OCI-M2 (cell line): ENCODE data around the gene CACNA1F.

Experiments
- DNase-seq: peaks from one replicate; lab custom pipeline; 2025; ENCODE audit not compliant: unreplicated experiment; lab: John Stamatoyannopoulos, UW

The CACNA1F gene

DNA sequence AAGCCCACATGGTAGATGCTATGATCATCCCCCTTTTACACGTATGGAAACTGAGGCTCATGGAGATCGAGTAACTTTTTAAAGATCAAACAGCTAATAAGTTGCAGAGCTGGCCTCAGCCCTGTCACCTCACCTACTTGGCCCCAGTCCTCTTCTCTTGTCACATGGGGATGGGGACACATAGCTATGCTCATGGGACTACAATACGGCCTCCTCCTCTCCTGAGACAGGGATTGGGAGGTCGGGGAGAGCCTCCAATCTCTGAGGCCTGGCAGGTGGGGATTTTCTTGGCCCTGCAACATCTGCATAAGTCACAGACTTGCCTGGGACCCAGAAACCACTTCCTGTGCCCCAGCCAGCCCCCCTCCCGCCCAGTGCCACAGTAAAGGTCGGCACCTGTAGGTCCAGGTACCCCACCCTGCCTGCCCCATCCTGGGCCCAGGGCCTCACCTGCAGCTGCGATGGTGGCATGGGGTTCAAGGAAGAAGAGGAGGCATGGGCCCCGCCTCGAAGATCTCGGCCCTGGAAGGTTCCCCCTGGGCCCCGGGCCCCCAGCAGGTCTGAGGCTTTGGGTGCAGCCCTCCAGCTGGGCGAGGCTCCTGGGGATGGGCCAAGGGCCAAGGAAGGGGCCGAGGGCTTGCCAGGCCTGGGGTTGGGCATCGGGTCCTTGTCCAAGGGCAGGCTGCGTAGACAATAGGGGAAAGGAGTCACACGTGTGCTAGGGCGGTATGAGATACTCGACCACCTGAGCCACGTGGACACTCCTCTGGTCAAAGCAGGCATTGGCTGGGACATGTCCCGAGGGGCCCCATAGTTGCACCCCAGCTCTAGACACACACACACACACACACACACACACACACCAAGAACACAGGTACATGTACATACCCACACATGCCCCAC, 25.0 kb upstream of the CACNA1F start:
- DNase-seq = no peak

- no peak for DNase-seq
These were observed 24.1 kb upstream of the CACNA1F start for GRCh38 chrX:49257074-49257790.

DNA sequence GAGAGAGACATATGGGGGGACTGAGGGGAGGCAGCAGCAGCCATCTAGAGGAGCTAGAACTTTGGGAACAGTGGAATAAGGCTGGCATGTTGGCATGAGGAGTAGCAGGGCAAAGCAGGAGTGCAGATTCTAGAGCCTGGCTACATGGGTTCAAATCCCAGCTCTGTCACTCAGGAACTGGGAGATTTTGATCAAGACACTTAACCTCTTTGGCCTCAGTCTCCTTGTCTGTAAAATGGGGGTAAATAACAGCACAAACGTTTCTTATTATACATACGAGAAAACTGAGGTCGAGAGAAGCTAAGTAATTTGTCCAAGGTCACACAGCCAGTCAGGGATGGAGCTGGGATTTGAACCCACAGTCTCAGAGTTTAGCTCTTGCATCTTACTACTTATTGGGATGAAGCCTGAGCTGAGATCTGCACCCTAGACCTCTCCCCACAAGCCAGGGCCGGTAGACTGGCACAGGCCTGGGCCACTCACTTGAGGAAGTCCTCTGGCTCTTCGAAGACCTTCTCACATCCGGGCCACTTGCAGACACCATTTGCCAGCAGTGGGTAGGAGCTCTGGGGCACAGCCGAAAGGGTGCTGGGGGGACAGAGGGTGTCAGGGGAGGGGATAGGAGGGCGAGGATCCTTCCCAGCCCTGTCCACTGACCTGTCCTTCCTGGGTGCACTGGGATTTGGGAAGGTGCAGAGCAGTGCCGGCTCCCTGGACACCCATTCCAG, 23.3 kb upstream of the CACNA1F start:
- DNase-seq = no peak

GRCh38 chrX:49254639-49255038, 21.5 kb upstream of the CACNA1F start:
- DNase-seq = no peak

GRCh38 chrX:49251325-49251724, 18.2 kb upstream of the CACNA1F start:
- DNase-seq = no peak

DNA sequence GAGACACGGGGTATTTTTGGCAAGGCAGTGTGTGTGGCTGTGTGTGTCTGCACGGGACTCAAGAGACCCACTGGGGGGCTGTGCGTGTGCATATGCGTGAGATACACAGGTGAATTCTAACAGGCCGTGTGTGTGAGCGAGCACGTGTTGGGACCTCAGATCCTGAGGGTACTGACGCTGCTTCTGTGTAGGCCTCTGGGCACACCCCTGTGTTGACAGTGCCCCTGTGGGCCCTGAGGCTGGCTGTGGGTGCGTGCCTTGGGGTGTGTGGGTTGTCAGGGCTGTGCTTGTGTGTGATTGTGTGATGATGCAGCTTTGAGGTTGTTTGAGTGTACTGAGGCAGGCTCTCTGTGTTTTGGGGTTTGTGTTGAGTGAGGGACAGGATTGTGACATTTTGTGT, 17.4 kb upstream of the CACNA1F start:
- no peak for DNase-seq

- DNase-seq = no peak
These were observed 16.9 kb upstream of the CACNA1F start for GRCh38 chrX:49250066-49250465.

GRCh38 chrX:49249616-49250015, 16.5 kb upstream of the CACNA1F start:
- DNase-seq = no peak

GRCh38 chrX:49249071-49249470, 15.9 kb upstream of the CACNA1F start:
- DNase-seq = no peak

DNA sequence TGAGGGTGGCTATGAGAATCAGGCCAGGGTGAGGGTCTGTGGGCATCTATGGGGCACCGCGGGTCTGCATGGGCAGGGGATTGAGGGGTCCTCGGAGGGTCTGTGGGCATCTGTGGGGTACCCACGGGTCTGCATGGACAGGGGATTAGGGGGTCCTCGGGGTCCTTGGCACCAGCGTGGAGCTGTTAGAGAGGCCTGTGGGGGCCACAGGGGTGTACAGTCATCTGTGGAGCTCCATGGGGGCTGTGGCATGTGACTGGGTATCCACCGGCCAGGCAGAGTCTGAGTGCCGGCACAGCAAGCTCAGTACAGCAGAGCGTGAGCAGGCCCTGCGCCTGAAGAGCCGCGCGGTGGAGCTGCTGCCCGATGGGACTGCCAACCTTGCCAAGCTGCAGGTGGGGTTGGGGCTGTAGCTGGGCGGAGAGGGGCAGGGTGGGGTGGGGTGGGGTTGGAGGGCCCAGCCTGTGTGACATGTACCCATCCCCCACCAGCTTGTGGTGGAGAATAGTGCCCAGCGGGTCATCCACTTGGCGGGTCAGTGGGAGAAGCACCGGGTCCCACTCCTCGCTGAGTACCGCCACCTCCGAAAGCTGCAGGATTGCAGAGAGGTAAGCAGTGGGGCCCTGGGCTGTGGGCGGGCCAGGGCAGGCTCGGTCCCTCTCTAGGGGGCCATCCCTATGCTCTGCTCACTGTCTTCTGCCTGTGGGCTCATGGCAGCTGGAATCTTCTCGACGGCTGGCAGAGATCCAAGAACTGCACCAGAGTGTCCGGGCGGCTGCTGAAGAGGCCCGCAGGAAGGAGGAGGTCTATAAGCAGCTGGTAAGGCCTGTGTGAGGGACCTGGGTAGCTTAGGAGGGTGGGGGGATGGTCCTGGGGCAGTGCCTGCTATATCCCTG, 15.0 kb upstream of the CACNA1F start:
- DNase-seq = no peak

GRCh38 chrX:49247346-49247745, 14.2 kb upstream of the CACNA1F start:
- DNase-seq = no peak

GRCh38 chrX:49246541-49246940, 13.4 kb upstream of the CACNA1F start:
- no peak for DNase-seq

DNA sequence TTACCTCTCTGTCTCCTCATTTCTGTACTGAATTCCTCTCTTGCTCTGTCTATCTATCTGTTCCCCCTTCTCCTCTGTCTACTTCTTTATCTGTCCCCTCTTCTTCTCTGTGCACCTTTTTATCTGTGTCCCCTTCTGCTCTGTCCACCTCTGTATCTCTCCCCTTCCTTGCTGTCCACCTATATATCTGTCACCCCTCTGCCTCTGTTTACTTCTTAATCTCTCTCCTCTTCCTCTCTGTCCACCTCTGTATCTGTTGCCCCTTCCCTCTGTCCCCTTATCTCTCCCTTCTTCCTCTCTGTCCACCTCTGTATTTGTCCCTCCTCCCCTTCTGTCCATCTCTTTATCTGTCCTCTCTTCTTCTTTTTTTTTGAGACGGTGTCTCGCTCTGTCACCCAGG, 11.1 kb upstream of the CACNA1F start:
- no peak for DNase-seq

DNA sequence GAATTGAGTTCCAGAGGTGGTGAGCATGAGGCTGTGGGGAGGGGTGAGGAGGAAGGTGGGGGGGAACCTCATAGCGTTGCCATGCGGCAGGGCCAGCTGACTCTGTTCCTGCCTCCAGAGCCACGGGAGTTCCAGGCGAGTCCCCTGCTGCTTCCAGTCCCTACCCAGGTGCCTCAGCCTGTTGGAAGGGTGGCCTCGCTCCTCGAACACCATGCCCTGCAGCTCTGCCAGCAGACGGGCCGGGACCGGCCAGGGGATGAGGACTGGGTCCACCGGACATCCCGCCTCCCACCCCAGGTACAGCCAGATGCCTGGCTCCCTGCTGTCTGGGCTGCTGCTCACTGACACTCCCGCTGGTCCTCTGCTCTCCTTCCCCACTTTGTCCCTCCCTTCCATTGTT, 10.0 kb upstream of the CACNA1F start:
- DNase-seq = no peak

GRCh38 chrX:49242545-49243066, 9.5 kb upstream of the CACNA1F start:
- DNase-seq = no peak

- no peak for DNase-seq
These were observed 5.6 kb upstream of the CACNA1F start for GRCh38 chrX:49238735-49239134.

GRCh38 chrX:49237060-49237459, 3.9 kb upstream of the CACNA1F start:
- DNase-seq = no peak

DNA sequence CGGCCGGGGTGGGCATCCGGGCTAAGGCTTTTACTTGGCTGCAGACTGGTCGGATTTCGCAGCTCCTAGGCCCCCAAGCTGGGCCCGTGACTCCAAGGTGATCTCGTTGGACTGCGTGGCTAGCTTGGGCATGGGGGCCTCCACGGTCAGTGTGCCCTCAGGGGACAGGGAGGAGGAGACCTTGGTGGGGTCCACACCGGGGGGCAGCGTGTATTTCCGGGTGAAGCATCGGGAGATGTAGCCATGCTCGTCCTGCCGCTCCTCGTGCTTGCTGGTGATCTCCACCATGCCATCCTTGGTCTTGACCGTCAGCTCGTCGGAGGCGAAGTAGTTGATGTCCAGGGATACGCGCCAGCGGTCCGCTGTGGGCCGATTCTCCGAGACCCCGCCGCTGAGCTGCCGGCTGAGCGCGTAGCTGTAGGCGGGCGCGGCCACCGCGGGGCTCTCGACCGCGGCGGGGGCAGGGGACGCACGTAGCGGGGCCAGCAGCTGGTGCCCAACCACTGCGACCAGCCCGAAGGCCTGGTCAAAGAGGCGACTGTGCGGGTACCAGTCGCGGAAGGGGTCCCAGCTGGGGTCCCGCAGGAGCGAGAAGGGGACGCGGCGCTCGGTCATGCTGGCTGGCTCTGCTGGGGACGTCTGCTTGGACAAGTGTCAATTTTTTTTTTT, 881 bp upstream of the CACNA1F start:
- no peak for DNase-seq

GRCh38 chrX:49232525-49232924, 615 bp downstream of the CACNA1F start:
- no peak for DNase-seq
